GM12864 (cell line): ENCODE results near the gene CHAC2.
"Not testable (repeated sequence)": the region's sequence is repeated elsewhere in the genome, so short reads cannot be mapped to it uniquely, and the experiment has no call there.

Source experiments
- DNase-seq: peaks from one replicate; pipeline ENCODE4 v3.0.0-alpha.2; 2011; ENCODE audit warnings: low read depth
- H3K4me3 ChIP-seq: 2 replicates; pipeline ENCODE4 v1.5.1; 2011; ENCODE audit warnings: mild to moderate bottlenecking, low read depth, low read length, control low read depth
- TF ChIP-seq, protein P1 (sequence below): IDR thresholded peaks from 2 replicates; pipeline ENCODE4 v1.5.1; 2011; ENCODE audit warnings: low read depth, mild to moderate bottlenecking, moderate library complexity, low read length, control low read depth, inconsistent platforms; ENCODE audit errors: missing control alignments

CHAC2 gene

DNA sequence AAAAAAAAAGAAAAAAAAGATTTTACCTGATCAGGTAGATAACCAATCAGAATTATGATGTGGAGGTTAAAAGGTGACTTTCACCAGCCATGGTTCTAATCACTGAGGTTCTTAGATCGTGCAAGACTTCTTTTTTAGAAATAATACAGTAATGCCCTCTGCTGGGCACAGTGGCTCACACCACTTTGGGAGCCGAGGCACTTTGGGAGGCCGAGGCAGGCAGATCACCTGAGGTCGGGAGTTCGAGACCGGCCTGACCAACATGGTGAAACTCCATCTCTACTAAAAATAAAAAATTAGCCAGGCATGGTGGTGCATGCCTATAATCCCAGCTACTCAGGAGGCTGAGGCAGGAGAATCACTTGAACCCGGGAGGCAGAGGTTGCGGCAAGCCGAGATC, 56.0 kb downstream of the CHAC2 start:
- H3K4me3 ChIP-seq, DNase-seq: not testable (repeated sequence)
- TF ChIP-seq, protein P1, sequence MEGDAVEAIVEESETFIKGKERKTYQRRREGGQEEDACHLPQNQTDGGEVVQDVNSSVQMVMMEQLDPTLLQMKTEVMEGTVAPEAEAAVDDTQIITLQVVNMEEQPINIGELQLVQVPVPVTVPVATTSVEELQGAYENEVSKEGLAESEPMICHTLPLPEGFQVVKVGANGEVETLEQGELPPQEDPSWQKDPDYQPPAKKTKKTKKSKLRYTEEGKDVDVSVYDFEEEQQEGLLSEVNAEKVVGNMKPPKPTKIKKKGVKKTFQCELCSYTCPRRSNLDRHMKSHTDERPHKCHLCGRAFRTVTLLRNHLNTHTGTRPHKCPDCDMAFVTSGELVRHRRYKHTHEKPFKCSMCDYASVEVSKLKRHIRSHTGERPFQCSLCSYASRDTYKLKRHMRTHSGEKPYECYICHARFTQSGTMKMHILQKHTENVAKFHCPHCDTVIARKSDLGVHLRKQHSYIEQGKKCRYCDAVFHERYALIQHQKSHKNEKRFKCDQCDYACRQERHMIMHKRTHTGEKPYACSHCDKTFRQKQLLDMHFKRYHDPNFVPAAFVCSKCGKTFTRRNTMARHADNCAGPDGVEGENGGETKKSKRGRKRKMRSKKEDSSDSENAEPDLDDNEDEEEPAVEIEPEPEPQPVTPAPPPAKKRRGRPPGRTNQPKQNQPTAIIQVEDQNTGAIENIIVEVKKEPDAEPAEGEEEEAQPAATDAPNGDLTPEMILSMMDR: peak; percentile 33
